Loucy (cell line): Measurements from ENCODE around the gene BANF2.

Experiments used
- H2AFZ ChIP-seq: fragments of 200-600 bp; sonication (generic); 2 replicates; pipeline ENCODE4 v1.6.0; 2016; ENCODE audit warnings: antibody characterized with exemption, mild to moderate bottlenecking, low read length, moderate library complexity
- H3F3A ChIP-seq: fragments of 200-600 bp; 2 replicates; pipeline ENCODE4 v1.6.0; 2016; ENCODE audit warnings: antibody characterized with exemption, low read depth, mild to moderate bottlenecking
- H3K27me3 ChIP-seq: fragments of 200-600 bp; sonication (generic); 2 replicates; pipeline ENCODE4 v1.6.1; 2014; ENCODE audit warnings: low read length, mild to moderate bottlenecking; ENCODE audit not compliant: insufficient read depth, poor library complexity, severe bottlenecking
- H3K36me3 ChIP-seq: fragments of 200-600 bp; sonication (generic); 2 replicates; pipeline ENCODE4 v1.6.1; 2016; ENCODE audit warnings: low read length; ENCODE audit not compliant: insufficient read depth
- H3K4me1 ChIP-seq: fragments of 200-600 bp; sonication (generic); 2 replicates; pipeline ENCODE4 v1.5.1; 2014; ENCODE audit warnings: low read length, mild to moderate bottlenecking; ENCODE audit not compliant: insufficient read depth, poor library complexity, severe bottlenecking
- H3K4me2 ChIP-seq: fragments of 200-600 bp; sonication (generic); 2 replicates; pipeline ENCODE4 v1.6.0; 2014; ENCODE audit warnings: antibody characterized with exemption, low read length, low read depth, mild to moderate bottlenecking; ENCODE audit not compliant: poor library complexity, severe bottlenecking
- H3K4me3 ChIP-seq: fragments of 200-600 bp; sonication (generic); 2 replicates; pipeline ENCODE4 v1.5.1; 2014; ENCODE audit warnings: low read length, mild to moderate bottlenecking, mixed read lengths; ENCODE audit not compliant: poor library complexity, severe bottlenecking
- H3K79me2 ChIP-seq: fragments of 200-600 bp; sonication (generic); 2 replicates; pipeline ENCODE4 v1.6.1; 2014; ENCODE audit warnings: low read length; ENCODE audit not compliant: insufficient read depth
- H3K9ac ChIP-seq: fragments of 200-600 bp; sonication (generic); 2 replicates; pipeline ENCODE4 v1.6.0; 2014; ENCODE audit warnings: mild to moderate bottlenecking, low read depth, low read length, moderate library complexity; ENCODE audit not compliant: poor library complexity, severe bottlenecking
- H3K9me2 ChIP-seq: fragments of 200-600 bp; sonication (generic); replicated peaks from 2 replicates; pipeline ENCODE4 v1.6.1; 2016; ENCODE audit warnings: low read depth, low read length, mixed read lengths
- H3K9me3 ChIP-seq: fragments of 200-600 bp; sonication (generic); 2 replicates; pipeline ENCODE4 v1.6.1; 2014; ENCODE audit warnings: mild to moderate bottlenecking, antibody characterized with exemption, low read length, low read depth; ENCODE audit not compliant: insufficient read depth
- H4K20me1 ChIP-seq: fragments of 200-600 bp; sonication (generic); 2 replicates; pipeline ENCODE4 v1.6.0; 2014; ENCODE audit warnings: antibody characterized with exemption, low read length, mild to moderate bottlenecking; ENCODE audit not compliant: insufficient read depth, poor library complexity, severe bottlenecking
- CTCF ChIP-seq: fragments of 200-600 bp; sonication (generic); conservative IDR thresholded peaks from 2 replicates; pipeline ENCODE4 v1.5.1; 2014; ENCODE audit warnings: mild to moderate bottlenecking, antibody characterized with exemption, low read length
- EZH2phosphoT487 ChIP-seq: fragments of 200-600 bp; IDR thresholded peaks from 2 replicates; pipeline ENCODE4 v1.6.1; 2018; ENCODE audit warnings: antibody characterized with exemption, mild to moderate bottlenecking, moderate library complexity, borderline replicate concordance

Gene BANF2

GRCh38 chr20:17699931-17700351 is at the start of gene BANF2:
Gene BANF2 (plus strand): TSS chr20:17699966. CDS start chr20:17725026, 25,060 bp downstream.
- Histone ChIP-seq H3K4me1 (peaks cover 4% of the 10 kb centered on the region), H3K4me2 (no peak within 1 kb of the TSS), H3F3A (no peaks in the 10 kb centered on the region), H3K9me3 (no peaks in the 10 kb centered on the region), H3K9ac (no peak within 1 kb of the TSS), H3K27me3 (no peaks in the 10 kb centered on the region), H3K79me2 (no peaks in the 10 kb centered on the region), H3K4me3 (no peak within 1 kb of the TSS), H3K9me2 (no peaks in the 10 kb centered on the region), H4K20me1 (no peaks in the 10 kb centered on the region), H2AFZ (no peak within 1 kb of the TSS), H3K36me3 (no peaks in the 10 kb centered on the region)
- no peak for TF ChIP-seq EZH2phosphoT487
- no peak for TF ChIP-seq CTCF

GRCh38 chr20:17650301-17651128 is 49.3 kb upstream of the BANF2 start:
- TF ChIP-seq EZH2phosphoT487 (no peak), CTCF (no peak)
- Histone ChIP-seq H3K9ac (peak overlapping the region; percentile 7), H3K4me2 (no peak overlapping the region)

GRCh38 chr20:17651129-17651759 is 48.5 kb upstream of the BANF2 start:
- H3K4me2 ChIP-seq = no peak overlapping the region
- H3K9me2 ChIP-seq = no peaks in the 10 kb centered on the region
- peaks cover 26% of the 10 kb centered on the region; the same call in 1 of the 2 replicates for H3K79me2 ChIP-seq
- H3K36me3 ChIP-seq = peaks cover 10% of the 10 kb centered on the region; the same call in 1 of the 2 replicates
- H3K9me3 ChIP-seq = no peaks in the 10 kb centered on the region
- no peak overlapping the region for H2AFZ ChIP-seq
- H3K4me3 ChIP-seq = no peak overlapping the region
- no peak for TF ChIP-seq EZH2phosphoT487
- TF ChIP-seq CTCF = no peak
- H3K4me1 ChIP-seq = peaks cover 32% of the 10 kb centered on the region
- no peaks in the 10 kb centered on the region for H3K27me3 ChIP-seq
- no peaks in the 10 kb centered on the region for H3F3A ChIP-seq
- no peaks in the 10 kb centered on the region for H4K20me1 ChIP-seq
- no peak overlapping the region for H3K9ac ChIP-seq

More at GRCh38 chr20:17650301-17651128, 49.3 kb upstream of the BANF2 start:
- Histone ChIP-seq H3K9me2 (no peaks in the 10 kb centered on the region), H3K27me3 (no peaks in the 10 kb centered on the region), H3K36me3 (peaks cover 9% of the 10 kb centered on the region; the same call in 1 of the 2 replicates), H3F3A (no peaks in the 10 kb centered on the region), H3K4me1 (peaks cover 36% of the 10 kb centered on the region), H3K79me2 (peaks cover 32% of the 10 kb centered on the region; the same call in 1 of the 2 replicates), H2AFZ (no peak overlapping the region), H4K20me1 (no peaks in the 10 kb centered on the region), H3K9me3 (no peaks in the 10 kb centered on the region), H3K4me3 (no peak overlapping the region)
